Activated naive CD8-positive, alpha-beta T cell treated with anti-CD3 and anti-CD28 coated beads, Interleukin-2, amount 50 U/mL, for 16 hours (primary cell): ENCODE results near the gene PTX4.

Experiments used
- DNase-seq: peaks from one replicate; pipeline ENCODE4 v3.0.0-alpha.2; 2020; ENCODE audit warnings: low read depth, low spot score

Gene PTX4

GRCh38 chr16:1500465-1501150, 11.9 kb upstream of the PTX4 start:
- no peak for DNase-seq

GRCh38 chr16:1499756-1500464, 11.2 kb upstream of the PTX4 start:
- DNase-seq = no peak

GRCh38 chr16:1498899-1499676, 10.3 kb upstream of the PTX4 start:
- no peak for DNase-seq

DNA sequence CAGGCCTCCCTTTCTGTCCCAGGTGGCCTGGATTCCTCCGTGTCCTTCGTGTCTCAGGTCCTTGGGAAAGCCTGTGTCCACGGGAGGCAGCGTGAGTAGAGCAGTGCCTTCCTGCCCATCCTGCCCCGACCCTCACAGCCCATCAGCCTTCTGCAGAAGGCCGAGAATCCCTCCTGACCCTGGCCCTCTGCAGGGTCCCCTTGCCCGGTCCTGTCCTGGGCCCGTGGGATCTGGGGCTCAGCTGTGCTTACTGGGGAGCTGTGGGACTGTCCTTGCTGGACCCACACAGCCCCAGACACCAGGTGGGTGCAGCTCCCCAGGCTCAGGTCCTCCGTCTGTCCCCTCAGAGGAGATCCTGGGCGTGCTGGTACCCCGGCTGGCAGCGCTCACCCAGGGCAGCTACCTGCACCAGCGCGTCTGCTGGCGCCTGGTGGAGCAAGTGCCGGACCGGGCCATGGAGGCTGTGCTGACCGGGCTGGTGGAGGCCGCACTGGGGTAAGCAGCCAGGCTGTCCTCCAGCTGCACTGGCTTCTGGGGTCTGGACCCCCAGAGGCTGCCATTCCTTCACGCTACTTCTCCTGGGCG, 8.4 kb upstream of the PTX4 start:
- no peak for DNase-seq

- no peak for DNase-seq
Observed at GRCh38 chr16:1496464-1496863, 7.7 kb upstream of the PTX4 start.

- no peak for DNase-seq
Observed at GRCh38 chr16:1495889-1496262, 7.1 kb upstream of the PTX4 start.

- DNase-seq = no peak
Observed at GRCh38 chr16:1495211-1495888, 6.6 kb upstream of the PTX4 start.

DNA sequence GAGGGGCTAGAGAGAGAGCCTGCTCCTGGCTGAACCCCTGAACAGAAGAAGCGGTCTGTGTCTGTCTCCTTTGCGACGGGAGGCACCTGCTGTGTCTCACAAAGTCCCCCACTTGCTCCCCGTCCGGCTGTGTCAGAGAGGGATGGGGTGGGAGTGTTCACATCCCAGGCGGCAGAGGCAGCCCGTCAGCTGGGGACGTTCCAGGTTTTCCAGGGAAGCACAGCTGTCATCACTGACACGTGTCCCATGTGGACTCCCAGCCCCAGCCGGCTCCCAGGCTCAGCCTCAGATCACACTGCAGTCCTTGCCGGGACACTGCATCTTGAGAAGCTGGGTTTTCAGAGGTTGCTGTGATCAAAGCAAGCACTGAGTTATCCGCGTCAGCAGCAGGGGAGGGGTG, 6.0 kb upstream of the PTX4 start:
- no peak for DNase-seq

- no peak for DNase-seq
Observed at GRCh38 chr16:1494129-1494640, 5.4 kb upstream of the PTX4 start.

DNA sequence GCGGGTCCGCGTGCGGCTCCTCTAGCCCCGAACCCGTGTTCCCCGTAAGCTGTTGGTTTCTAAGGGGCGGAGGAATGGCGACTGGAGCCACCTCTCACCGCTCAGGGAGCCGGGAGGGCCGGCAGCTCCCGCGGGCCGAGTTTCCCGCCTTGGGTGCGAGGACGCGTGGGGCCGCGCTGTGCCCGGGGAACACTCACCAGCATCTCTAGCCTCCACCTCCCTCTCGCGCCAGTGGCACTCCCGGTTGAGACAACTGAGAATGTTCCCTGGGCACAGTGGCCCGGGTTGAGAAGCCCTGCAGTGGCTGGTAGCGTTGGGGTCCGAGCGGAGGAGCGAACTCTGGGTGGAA, 5.0 kb upstream of the PTX4 start:
- no peak for DNase-seq

DNA sequence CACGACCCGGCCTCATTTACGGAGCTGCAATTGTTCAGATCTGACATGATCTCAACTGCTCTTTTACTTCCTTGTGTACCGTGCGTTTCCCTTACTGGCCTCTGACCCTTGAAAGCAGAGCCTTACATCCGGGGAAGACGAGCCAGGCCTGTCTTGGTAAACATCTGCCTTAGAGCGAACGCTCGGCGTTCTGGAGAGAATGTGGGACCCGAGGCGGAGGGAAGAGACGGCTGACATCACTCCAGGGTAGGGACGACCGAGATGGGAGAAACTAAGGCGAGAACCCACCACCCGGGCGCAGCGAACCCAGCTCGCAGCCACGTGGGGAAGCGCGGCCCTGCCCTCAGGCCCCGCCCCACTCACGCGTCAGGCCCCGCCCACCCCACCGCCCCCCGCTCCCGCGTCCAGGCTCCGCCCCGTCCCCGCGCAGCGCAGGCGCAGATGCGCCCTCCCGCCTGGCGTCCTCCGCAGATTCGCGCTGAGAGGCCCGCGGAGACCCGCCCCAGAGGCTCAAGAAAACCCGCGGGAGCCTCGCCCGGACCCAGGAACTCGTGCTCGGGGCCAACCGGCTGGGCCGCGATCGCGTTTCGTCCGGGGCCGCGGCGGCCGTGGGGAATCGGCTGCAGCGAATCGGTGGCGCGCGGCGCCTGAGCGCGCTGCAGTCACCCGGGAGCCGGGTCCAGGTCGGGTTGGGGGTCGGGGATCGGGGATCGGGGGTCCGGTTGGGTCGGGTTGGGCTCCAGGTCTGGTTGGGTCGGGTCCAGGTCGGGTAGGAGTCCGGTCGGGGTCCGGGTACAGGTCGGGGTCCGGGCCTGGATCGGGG, 4.4 kb upstream of the PTX4 start, which contains the start of gene TELO2:
TSS of gene TELO2 (plus strand) at position 438 of the 823 bp plus-strand sequence. CDS start 922 bp downstream, outside the sequence.
- DNase-seq = peak; percentile 57

GRCh38 chr16:1492082-1492922, 3.6 kb upstream of the PTX4 start:
- DNase-seq = no peak

DNA sequence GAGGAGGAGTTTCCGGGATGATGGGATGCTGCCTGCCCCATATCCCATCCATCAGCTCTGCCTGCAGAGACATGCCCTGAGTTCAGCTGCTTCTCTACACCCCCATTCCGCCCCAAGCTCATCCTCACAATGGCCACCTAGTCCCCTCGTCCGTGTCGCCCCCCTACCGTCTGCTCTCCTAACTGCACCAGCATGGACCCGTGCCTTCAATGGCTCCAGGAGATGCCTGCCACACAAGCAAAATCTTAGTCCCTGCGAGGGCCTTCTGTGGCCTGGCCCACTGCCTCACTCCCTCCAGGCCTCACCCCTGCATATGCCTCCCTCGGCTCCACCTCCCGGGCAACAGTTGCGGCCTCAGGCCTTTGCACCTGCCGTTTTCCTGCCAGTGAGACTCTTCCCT, 2.6 kb upstream of the PTX4 start:
- no peak for DNase-seq

- no peak for DNase-seq
Observed at GRCh38 chr16:1489077-1489476, 333 bp upstream of the PTX4 start.

DNA sequence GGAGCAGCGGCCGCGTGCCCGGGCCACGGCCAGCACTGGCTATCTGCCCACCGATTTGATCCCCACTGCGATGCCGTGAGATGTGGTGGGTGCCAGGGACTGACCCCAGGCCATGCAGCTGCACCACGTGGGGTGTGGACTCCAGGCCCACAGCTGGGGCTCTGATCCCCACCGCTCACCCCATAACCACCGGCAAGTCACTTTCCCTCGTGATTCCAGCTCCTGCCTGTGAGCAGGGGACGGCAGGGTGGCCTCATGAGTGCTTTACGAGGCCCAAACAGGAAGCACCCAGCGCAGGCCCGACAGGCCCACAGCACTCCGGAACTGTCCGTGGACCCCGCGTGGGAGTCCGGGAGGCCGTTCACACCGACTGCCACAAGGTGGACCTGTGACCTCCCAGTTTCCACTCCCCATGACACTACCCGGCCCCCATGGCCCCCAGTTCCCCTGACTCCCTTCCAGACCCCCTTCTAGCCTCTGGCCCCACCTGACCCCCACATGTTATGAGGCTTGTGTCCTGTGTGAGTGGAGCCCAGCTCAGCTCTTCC, 616 bp downstream of the PTX4 start:
- no peak for DNase-seq

- DNase-seq = no peak
Observed at GRCh38 chr16:1487395-1488053, 1.2 kb downstream of the PTX4 start.

- no peak for DNase-seq
Observed at GRCh38 chr16:1486551-1487390, 2.0 kb downstream of the PTX4 start.
